OCI-LY1 (cell line): ENCODE measurements around the gene FADS6.

Source experiments
- CTCF ChIP-seq: fragments of 200-600 bp; sonication (generic), shearing (Covaris generic); IDR thresholded peaks from 2 replicates; pipeline ENCODE4 v1.5.1; 2017; ENCODE audit warnings: mild to moderate bottlenecking, antibody characterized with exemption, low read length, moderate library complexity, mixed read lengths
- EZH2 ChIP-seq: fragments of 200-600 bp; sonication (generic), shearing (Covaris generic); IDR thresholded peaks from 2 replicates; pipeline ENCODE4 v1.8.0; 2017; ENCODE audit warnings: borderline replicate concordance, mixed run types, mild to moderate bottlenecking, antibody characterized with exemption, low read length, moderate library complexity, mixed read lengths

GRCh38 chr17:74921769-74922168, 28.3 kb upstream of the FADS6 start:
- no peak for TF ChIP-seq CTCF
- TF ChIP-seq EZH2: no peak
